ENCODE data around the gene ZMYND11.

GRCh38 chr10:215444-215843, 80.2 kb downstream of the ZMYND11 start:
- TF ChIP-seq CTCF (IDR thresholded peaks at IDR 0.05; ENCODE audit: low read length) (no peak), EZH2 (IDR thresholded peaks at IDR 0.05; ENCODE audit: borderline replicate concordance, low read length) (no peak)

Data from OCI-LY1 (cell line).